GM19023 (cell line): Measurements from ENCODE around the gene MGLL.

Source experiments
- ATAC-seq: cut with Tn5 transposase; IDR thresholded peaks from one replicate; pipeline ENCODE4 v1.9.1; 2021; ENCODE audit warnings: mild to moderate bottlenecking, moderate library complexity; ENCODE audit not compliant: unreplicated experiment

Gene MGLL

GRCh38 chr3:127835993-127836882, 13.9 kb upstream of the MGLL start:
- ATAC-seq: peak; percentile 83

DNA sequence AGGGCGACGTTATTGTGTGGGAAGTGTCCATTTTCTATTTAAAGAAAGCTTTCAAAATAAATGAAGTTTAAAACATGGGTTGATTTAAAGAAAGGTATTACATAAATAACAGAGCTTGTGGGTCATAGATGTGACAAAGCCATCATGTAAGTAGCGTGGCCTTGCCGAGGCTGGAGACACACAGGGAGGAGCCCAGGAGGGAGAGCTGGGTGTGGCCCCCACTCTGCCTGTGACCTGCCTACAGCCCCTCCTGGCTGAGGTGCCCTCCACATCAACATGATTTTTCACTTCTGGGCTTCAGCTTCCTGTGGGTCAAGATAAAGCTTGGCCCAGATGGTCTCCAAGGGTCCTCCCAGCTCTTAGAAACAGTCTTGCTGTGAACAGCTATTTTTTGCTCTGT, 12.5 kb upstream of the MGLL start:
- peak; percentile 14 for ATAC-seq

DNA sequence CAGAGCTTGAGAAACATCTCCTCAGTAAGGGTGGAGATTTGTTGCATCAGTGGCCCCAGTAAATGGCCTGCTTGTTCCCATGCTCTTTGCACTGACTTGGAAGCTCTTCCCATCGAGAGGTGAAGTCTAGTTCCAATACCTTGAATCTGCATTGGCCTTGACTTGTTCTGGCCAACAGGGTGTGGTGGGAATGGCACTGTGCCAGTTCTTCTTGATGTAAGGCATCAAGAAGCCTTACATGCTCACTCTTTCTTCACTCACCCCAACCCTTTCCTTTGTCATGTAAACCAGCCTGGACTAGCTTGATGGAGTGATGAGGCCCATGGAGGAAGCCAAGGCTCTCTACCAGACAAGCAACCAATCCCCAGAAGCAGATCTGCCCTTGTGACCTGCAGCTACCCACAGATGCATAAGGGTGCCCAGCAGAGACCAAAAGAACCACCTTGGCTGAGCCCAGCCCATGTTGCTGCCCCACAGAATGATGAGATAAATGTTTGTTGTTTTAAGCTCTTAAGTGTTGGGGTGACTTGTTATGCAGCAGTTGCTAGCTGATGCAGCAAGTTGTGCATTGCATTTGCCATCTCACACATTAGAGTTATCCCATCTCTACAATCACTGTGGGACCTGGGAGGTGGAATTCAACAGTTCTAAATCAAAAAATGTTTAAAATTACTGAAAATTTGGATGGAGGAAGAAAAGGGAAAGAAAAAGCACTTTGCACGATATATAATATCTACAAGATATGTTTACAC, 11.1 kb upstream of the MGLL start:
- ATAC-seq: no peak

DNA sequence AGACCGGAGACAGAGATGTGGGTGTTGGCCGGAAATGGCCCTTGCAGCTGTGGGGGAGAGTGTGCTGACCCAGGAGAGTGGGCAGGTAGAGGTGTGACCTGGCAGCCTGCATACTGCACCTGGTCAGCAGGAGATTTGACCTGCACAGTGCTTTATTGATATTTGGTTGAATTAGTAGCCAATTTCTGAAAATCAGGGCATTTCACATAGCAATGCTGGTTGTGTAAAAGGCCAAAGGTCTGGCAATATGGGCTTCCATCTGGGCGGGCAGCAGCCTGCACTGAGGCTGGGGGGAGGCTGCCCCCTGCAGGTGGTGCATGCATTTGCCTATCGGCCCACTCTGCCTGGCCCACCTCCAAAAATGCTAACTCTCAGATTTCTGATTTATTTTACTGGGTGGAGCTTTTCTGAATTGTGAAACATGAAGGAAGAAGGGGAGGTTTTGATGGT, 9.4 kb upstream of the MGLL start:
- ATAC-seq: no peak

DNA sequence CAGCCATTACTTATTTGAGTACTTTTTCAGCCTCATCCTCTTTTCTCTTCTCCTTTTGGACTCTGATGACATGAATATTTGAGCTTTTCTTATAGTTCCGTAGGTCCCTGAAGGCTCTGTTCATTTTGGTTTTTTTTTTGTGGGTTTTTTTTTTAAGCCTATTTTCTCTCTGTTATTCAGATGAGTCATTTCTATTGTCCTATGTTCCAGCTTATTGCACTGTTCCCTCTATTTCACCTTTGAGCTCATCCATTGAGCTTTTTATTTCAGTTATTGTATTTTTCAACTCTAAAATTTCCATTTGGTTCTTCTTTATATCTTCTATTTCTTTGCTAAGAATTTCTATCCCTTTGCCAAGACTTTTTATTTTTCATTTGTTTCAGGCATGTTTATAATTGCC, 7.2 kb upstream of the MGLL start:
- no peak for ATAC-seq

- no peak for ATAC-seq
These were observed 5.5 kb upstream of the MGLL start for GRCh38 chr3:127827808-127828207.

DNA sequence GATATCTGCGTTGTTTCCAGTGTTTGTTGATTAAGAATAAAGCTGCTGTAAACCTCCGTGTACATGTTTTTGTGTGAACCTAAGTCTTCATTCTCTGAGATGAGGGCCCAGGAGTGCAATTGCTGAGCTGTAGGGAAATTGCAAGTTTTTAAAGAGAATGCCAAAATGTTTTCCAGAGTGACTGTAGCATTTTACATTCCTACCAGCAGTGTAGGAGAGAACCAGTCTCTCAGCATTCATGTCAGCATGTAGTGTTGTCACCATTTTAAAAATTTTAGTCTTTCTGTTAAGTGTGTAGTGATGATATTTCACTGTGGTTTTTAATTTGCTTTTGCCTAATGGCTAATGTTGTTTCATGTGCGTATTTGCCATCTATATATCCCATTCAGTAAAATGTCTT, 3.4 kb upstream of the MGLL start:
- ATAC-seq: no peak

DNA sequence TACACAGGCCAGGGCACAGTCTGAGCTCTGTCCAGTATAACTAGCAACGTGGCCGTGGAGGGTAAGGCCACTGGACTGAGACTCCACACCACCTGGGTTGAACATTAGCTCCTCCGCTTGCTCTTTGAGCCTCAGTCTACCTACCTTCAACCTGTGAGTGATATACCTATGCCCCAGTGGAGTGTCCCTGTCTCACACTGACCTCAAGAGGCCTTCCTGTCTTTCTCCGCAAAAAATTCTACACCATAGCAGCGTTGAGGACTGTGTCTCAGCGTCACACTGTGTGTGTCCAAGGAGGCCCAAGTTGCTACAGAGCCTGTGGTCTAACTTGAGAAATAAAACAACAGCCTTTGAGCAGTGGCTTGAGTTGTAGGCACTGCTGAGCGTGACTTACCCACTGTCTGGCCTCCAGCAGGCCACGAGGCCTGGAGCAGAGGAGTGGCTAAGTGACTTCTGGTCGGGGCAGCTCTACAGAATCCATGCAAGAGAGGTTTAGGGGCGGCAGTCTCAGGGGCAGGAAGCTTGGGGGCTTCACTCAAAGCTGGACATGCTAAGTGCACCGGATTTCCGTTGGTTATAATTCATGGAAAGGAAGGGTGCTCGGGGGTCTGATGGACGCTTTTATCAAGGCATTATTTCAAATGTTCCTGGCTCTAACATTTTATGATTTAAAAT, 2.0 kb upstream of the MGLL start:
- no peak for ATAC-seq

- ATAC-seq: no peak
These were observed 1.1 kb upstream of the MGLL start for GRCh38 chr3:127823426-127823857.

- ATAC-seq: peak; percentile 50
These were observed 539 bp upstream of the MGLL start for GRCh38 chr3:127822682-127823425.

DNA sequence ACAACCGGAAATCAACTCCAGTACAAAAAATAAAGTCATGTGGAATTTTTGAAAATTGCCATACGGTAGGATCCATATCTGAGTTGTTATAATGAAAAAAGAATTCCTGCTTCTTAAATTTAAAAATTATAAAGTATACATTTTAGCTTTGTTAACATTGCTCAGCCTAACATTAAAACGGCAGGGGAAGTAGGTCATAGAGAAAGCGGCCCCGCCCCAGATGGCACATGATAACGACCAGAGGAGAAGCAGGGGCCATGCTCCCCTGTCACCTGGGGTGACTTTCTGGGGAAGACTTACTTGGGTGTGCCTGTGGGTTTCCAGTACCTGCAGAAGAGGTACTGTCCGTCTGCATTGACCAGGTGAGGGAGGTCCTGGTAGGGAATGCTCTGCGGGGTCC, 921 bp downstream of the MGLL start:
- no peak for ATAC-seq

GRCh38 chr3:127820826-127821313, 1.4 kb downstream of the MGLL start:
- no peak for ATAC-seq

- ATAC-seq: no peak
These were observed 2.0 kb downstream of the MGLL start for GRCh38 chr3:127820221-127820825.

GRCh38 chr3:127819656-127820055, 2.7 kb downstream of the MGLL start:
- no peak for ATAC-seq

- no peak for ATAC-seq
These were observed 3.2 kb downstream of the MGLL start for GRCh38 chr3:127819086-127819485.

DNA sequence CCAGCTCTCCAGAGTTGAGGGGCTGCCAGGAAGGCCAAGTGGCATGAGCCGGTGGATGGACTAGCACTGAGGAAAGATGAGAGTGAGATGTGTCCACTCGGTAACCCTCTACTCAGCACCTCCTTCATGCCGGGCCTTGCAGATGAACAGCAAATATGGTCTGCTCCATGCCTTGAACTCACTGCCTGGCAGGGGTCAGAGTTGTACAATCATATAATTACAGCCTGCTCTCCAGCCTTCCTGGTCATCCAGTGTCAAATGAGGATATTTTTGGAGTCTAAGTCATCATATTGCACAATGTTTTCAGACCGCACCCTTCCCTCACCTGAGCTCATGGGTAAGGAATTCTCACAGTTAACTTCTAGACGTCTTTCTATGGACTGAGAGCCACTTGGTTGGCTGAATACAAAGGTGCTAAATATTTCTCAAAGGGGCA, 4.9 kb downstream of the MGLL start:
- ATAC-seq: no peak

- no peak for ATAC-seq
These were observed 5.4 kb downstream of the MGLL start for GRCh38 chr3:127816783-127817405.

DNA sequence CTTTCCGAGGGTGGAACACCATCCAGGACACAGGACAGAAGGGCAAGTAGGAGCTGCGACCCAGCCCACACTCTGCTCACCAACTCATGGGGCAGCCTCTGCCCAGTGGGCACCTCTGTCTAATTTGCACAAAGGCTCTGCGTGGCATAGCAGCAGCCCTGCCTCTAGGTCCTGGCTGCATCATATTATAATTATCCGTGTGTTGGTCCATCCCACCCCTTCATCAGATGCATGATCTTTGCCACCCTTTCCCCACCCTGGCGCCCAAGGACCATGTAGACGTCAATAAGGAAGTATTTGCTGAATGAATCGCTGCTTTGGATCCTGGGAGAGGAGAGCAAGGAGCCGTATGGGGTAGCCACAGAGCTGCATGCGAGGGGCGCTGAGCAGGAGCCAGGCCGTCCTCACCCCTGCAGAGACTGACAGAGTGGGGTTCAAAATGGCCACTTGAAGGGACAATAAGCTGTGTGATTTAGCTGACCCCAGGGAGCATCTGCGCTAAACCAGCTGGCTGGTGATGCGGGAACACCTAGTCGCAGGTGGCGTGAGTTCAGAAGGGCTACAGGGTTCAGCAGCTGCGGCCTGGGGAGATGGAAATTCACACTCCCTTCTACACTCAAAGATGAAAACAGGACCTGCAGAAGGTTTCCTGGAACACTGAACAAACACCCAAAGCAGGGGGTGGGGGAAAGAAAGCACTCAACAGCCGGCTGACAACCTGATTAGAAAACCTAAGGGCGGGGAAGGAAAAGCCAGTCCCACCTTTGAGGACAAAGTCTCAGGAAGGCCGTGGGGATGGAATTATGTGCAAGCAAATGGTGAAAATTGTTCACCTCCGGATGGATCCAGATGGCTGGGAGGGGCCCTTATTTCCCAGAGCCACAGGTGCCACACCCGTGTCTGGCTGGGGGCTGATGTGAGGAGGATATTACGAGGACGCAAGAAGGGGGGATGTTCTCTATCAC, 6.4 kb downstream of the MGLL start:
- no peak for ATAC-seq

- no peak for ATAC-seq
These were observed 7.3 kb downstream of the MGLL start for GRCh38 chr3:127815001-127815400.
